Skin epidermis (tissue), 12 donors: Measurements from ENCODE around the gene ZFHX3.
A peak's percentile ranks its signal among the peaks of the same experiment; 100 is the strongest.

Experiments
- H3K27ac ChIP-seq, 21 experiments: fragments of 200-600 bp; sonication (generic) in 11 of 21; one replicate each; pipeline ENCODE4 v1.5.0; 2020; ENCODE audit warnings: mild to moderate bottlenecking in 3 of 21, inconsistent platforms in 2 of 21, moderate library complexity in 2 of 21
- H3K4me3 ChIP-seq, 7 experiments: fragments of 200-600 bp; sonication (generic) in 2 of 7; one replicate each; pipeline ENCODE4 v1.5.0; 2020; ENCODE audit warnings: inconsistent platforms in 2 of 7, mild to moderate bottlenecking in 2 of 7, moderate library complexity in 1 of 7

Gene ZFHX3

DNA sequence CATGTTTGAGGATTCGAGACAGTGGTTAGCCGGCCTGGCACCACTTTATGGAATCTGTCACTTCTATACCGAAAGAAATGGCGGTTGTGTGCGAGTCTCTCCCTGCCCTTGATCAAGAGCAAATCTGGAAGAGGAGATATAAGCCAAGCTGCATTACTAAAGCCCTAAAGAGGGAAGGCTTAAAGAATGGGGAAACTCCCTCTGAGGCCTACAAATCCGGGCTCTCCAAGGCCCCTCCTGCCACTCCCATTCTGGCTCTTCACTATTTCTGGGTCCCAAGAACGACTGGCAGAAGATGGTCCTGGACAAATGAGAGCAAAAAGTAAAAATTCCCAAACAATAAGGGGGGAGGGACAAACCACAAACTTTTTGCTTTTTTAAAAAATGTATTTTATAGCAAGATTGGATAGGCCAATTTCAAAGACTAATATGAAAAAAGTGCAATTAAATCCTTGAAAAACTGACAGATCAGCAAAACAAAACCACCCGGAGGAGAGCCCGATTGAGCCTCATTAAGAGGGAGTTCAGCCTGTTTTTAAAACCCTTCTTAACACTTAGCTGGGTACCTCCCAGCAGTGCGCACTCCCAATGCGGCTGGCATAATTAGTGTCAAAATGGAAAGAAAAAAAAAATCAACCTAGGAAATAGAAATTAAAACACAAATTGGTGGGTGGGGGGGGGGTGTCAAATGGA lies 193.5 kb downstream of the ZFHX3 start:
- Histone ChIP-seq H3K27ac (no peak overlapping the region), H3K4me3 (no peak overlapping the region)

DNA sequence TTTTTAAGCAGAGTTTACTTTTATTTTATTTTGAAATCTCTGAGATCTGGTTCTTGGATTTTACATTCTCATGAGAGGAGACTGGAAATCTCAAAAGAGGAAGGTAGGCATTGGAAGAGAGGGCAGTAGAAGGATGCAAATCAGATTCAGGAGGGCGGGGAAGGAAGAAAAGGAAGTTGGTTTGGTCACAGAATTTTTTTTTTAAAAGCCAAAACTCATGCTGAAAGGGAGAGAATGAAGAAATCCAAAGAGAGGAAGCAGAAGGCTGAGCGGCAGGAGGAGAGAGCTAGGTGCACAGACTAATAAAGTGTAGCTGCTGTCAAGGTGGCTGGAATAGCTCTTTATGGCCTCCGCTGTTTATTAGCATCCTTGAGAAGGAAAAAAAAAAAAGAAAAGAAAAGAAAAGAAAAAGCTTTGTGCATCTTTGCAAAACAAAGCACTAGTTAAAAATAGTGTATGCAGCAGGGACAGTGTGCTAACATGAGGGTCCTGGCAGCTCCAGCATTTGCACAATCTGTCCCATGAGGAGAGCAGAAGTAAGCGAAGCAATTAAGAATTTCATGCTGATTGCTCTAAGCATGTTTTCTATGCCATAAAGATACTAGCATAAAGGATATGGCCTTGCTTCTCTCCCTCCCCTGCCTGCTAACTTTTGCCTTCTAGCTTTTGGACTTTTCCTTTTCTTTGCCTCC lies 194.2 kb downstream of the ZFHX3 start:
- Histone ChIP-seq H3K4me3 (no peak overlapping the region), H3K27ac (no peak overlapping the region)

DNA sequence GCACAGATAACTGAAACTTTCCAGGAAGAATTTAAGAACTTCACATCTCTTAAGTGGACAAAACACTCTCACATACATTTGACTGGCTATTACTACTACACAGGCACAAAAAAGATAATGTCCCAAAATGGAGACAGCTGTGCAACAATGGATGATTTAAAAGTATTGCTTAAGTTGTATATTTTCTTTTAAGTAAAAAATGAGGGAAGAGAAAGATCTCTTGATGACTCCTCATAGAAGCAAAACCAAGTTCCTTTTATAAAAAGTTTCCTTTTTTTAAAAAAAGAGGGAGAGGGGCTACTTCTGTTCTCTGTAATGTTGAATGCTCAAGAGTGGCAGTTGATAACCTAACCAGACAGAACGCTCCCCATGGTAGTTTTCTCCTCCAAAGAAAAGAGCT lies 195.5 kb downstream of the ZFHX3 start:
- H3K27ac ChIP-seq, result peak overlapping the region in 1 of 21 experiments; percentile 14
- no peak overlapping the region for H3K4me3 ChIP-seq

DNA sequence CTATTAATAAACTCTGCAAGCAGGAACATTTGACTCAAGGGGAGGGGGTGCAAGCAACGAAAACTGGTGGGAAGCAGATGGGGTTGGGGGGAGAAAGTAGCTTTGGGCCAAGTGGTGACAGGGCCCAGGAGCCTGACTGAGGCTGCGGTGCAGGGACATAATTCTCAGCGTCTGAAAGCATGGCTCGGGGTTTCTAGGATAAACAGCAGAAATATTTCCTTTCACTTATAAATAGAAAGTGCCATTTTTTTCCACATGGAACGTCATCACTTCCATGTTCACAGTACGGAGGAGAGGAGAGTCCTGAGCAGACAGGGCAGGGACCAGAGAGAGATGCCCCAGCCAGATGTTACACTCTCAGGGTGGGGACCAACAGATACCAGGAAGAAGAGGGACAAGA lies 197.1 kb downstream of the ZFHX3 start:
- Histone ChIP-seq H3K4me3 (no peak overlapping the region), H3K27ac (peak overlapping the region in 3 of 21 experiments; percentile 36 to 69 (median 67))

GRCh38 chr16:72850021-72850420 lies 197.9 kb downstream of the ZFHX3 start:
- no peak overlapping the region for H3K4me3 ChIP-seq
- H3K27ac ChIP-seq, result peak overlapping the region in 6 of 21 experiments; percentile 24 to 69 (median 40)

DNA sequence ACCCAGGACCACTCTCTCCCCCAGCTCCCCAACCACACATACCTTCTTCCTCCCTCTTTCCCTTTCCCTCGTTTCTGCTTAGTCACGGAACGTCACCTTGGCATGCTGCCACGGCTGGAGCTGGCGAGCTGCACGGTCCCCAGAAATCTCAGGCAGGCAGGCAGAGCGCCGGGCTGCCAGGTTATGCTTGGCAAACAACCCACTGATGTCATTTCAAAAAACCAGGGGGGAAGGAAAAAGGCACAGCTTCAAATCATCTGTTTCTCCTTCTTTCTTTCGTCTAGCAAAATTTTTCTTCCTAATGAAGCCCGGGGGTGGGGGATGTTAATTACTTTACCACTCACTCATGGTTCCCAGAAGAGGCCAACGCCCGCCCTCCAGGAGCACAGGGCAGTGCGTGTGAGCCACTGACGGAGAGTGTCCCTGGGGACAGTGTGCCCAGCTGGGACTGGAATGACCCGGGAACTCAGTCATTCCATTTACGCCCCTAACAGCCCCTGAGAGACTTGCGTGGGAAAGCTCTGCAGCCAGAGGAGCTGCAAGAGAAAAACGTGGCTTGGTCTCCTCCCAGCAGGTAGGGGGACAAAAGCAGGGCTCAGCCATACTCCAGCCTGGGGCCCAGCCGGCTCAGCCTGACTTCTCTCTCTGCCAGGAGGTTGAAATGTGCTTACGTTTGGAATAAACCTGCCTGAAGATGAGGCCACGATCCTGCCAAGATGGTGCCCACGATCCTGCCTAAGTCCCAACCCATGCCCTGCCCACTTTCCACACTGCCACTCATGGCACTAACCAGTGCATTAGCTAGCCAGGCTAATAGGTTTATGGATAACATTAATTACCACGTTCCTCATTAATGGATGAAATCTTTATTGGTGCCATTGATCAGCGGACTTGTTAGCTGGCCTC lies 198.9 kb downstream of the ZFHX3 start:
- no peak overlapping the region for H3K4me3 ChIP-seq
- H3K27ac ChIP-seq, result peak overlapping the region in 7 of 21 experiments; percentile 20 to 74 (median 47)

GRCh38 chr16:72848028-72848400 lies 199.9 kb downstream of the ZFHX3 start:
- Histone ChIP-seq H3K4me3 (no peak overlapping the region), H3K27ac (peak overlapping the region in 5 of 21 experiments; percentile 28 to 74 (median 46))

- Histone ChIP-seq H3K4me3 (no peak overlapping the region), H3K27ac (peak overlapping the region in 2 of 21 experiments; percentile 28 to 74)
Measured at GRCh38 chr16:72847187-72848027, 200.5 kb downstream of the ZFHX3 start.

DNA sequence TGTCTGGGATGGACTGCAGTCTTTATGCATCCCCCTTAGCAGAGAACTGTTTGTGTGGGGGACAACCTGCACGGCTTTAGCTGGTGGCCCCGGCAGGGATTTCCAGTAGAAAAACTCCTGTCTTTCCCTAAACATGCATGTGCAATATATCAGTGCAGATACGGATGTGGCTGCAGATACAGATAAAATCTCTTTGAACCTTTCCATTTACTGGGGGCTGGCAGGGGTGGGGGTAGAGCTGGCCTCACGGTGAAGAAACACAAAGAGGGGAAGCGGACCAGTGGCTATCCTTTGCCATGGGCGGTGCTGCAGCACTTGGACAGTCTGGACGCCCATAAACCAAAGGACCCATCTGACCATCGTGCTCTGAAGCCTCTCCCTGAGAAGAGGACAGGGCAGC lies 201.3 kb downstream of the ZFHX3 start:
- no peak overlapping the region for H3K4me3 ChIP-seq
- no peak overlapping the region for H3K27ac ChIP-seq

- H3K27ac ChIP-seq, result no peak overlapping the region
Measured at GRCh38 chr16:72845322-72846020, 202.5 kb downstream of the ZFHX3 start.

GRCh38 chr16:72844225-72844920 lies 203.6 kb downstream of the ZFHX3 start:
- H3K27ac ChIP-seq, result no peak overlapping the region

More at GRCh38 chr16:72845322-72846020, 202.5 kb downstream of the ZFHX3 start:
- no peak overlapping the region for H3K4me3 ChIP-seq

GRCh38 chr16:72841506-72841905 lies 206.4 kb downstream of the ZFHX3 start:
- Histone ChIP-seq H3K27ac (no peak overlapping the region), H3K4me3 (no peak overlapping the region)

More at GRCh38 chr16:72844225-72844920, 203.6 kb downstream of the ZFHX3 start:
- no peak overlapping the region for H3K4me3 ChIP-seq

- no peak overlapping the region for H3K4me3 ChIP-seq
- no peak overlapping the region for H3K27ac ChIP-seq
Measured at GRCh38 chr16:72840631-72841381, 207.1 kb downstream of the ZFHX3 start.

- Histone ChIP-seq H3K4me3 (no peak overlapping the region), H3K27ac (no peak overlapping the region)
Measured at GRCh38 chr16:72838951-72839350, 209.0 kb downstream of the ZFHX3 start.

GRCh38 chr16:72838586-72838910 lies 209.4 kb downstream of the ZFHX3 start:
- H3K4me3 ChIP-seq, result no peak overlapping the region
- H3K27ac ChIP-seq, result no peak overlapping the region

DNA sequence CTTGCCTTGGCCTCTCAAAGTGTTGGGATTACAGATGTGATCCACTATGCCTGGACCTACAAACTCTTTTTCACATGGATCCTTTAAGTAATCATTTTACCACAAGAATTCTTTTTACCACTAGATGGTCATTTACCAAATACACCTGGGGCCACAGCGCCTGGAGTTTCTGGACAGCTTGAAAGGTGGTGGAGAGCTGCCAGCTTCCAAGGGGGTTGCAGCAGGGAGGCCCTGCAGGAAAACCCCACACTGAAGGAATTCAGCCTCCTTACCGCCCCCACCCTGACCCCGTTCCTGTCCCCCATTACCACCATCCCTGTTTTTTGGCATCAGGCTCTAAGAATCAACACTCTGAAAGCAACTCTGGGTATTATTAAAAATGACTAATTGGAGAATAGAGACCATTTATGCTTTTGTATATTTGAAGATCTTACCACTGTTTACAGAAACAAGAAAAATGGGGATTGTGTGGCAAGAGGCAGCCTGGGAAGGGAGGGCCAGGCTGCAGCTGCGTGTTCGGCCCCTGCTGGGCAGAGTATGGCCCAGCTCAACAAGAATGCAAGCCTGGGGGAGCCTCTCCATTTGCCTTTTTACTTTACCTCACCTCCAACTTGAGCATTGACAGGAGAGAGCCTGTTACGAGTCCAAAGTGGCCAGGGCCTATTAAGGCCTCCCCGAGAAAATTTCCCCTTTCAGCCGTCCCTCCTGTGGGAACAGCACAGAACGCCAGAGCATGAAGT lies 209.9 kb downstream of the ZFHX3 start:
- Histone ChIP-seq H3K4me3 (no peak overlapping the region), H3K27ac (no peak overlapping the region)

DNA sequence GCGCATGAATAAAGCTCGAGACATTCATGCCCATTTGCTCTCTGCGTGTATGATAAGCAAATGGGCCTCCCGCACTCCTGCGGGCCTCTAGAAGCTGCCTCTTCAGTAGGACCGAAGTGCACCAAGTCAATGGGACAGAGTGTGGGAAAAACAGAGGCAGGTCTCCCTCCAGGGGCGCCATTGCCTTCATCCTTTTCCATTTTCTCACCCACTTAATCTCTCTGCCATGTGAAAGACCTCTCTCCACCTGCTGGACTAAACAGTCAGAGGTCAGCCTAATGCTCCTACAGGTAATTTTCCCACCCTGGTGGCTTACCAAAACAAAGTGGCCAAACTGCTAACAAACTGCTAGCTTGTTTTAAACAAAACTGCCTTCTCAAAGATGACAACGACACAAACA lies 210.9 kb downstream of the ZFHX3 start:
- Histone ChIP-seq H3K27ac (no peak overlapping the region), H3K4me3 (no peak overlapping the region)
